GM21529 (cell line): Measurements from ENCODE around the gene C2CD3.

Experiments used
- ATAC-seq: cut with Tn5 transposase; IDR thresholded peaks from one replicate; pipeline ENCODE4 v1.9.1; 2021; ENCODE audit not compliant: unreplicated experiment

C2CD3 gene

GRCh38 chr11:74170694-74171629 is at the start of gene C2CD3, which contains the start of gene PPME1:
TSS of gene C2CD3 (minus strand) at chr11:74171002. CDS start at chr11:74170792, 210 bp downstream.
TSS of gene PPME1 (plus strand) at chr11:74171289. CDS start at chr11:74171422, 133 bp downstream.
- ATAC-seq = peak; percentile 94

GRCh38 chr11:74220376-74220775 is 49.6 kb upstream of the C2CD3 start:
- ATAC-seq = no peak

GRCh38 chr11:74212533-74212932 is 41.7 kb upstream of the C2CD3 start:
- no peak for ATAC-seq

- no peak for ATAC-seq
Observed at GRCh38 chr11:74208507-74208906, 37.7 kb upstream of the C2CD3 start.

GRCh38 chr11:74206746-74207145 is 35.9 kb upstream of the C2CD3 start:
- no peak for ATAC-seq

- ATAC-seq = no peak
Observed at GRCh38 chr11:74205181-74205580, 34.4 kb upstream of the C2CD3 start.

GRCh38 chr11:74204701-74205100 is 33.9 kb upstream of the C2CD3 start:
- ATAC-seq = no peak

- ATAC-seq = no peak
Observed at GRCh38 chr11:74203966-74204365, 33.2 kb upstream of the C2CD3 start.

- no peak for ATAC-seq
Observed at GRCh38 chr11:74196781-74197486, 26.1 kb upstream of the C2CD3 start.

- no peak for ATAC-seq
Observed at GRCh38 chr11:74195828-74196227, 25.0 kb upstream of the C2CD3 start.

- no peak for ATAC-seq
Observed at GRCh38 chr11:74185695-74186094, 14.9 kb upstream of the C2CD3 start.

- no peak for ATAC-seq
Observed at GRCh38 chr11:74185285-74185684, 14.5 kb upstream of the C2CD3 start.

GRCh38 chr11:74182635-74183034 is 11.8 kb upstream of the C2CD3 start:
- ATAC-seq = no peak

GRCh38 chr11:74179234-74180052 is 8.6 kb upstream of the C2CD3 start:
- no peak for ATAC-seq

GRCh38 chr11:74175920-74176319 is 5.1 kb upstream of the C2CD3 start:
- no peak for ATAC-seq

- ATAC-seq = no peak
Observed at GRCh38 chr11:74171997-74172396, 1.2 kb upstream of the C2CD3 start.

- no peak for ATAC-seq
Observed at GRCh38 chr11:74171630-74171968, 797 bp upstream of the C2CD3 start.

GRCh38 chr11:74169738-74170458 is 904 bp downstream of the C2CD3 start:
- ATAC-seq = no peak

GRCh38 chr11:74168838-74169237 is 2.0 kb downstream of the C2CD3 start:
- no peak for ATAC-seq

- peak; percentile 86 for ATAC-seq
Observed at GRCh38 chr11:74162681-74163467, 7.9 kb downstream of the C2CD3 start.
